ENCODE results near the gene CFAP299. TPM values are rescaled to one million over a fixed set of nuclear protein-coding genes. Genes with fewer than 3 reads are reported as not detected.

Gene CFAP299
- total RNA-seq, 4 donors from 2014 or later = 1.2 TPM; not detected in 3

DNA sequence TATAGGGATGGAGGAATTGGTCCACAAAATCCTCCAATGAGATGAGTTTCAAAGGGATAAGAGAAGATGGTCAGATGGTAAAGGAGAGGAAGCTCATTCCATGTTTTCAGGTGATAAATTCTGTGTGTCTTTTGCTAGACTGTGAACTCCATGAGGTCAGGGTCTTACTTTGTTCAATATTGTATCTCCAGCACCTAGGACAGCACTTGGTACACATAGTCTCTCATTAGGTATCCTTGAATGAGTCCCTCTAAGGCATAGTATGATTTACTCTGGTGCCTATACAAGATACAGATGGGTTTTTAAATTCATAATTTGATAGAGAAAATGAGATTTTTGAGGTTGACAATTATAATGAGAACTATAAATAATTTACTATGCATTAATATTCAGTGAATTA, 510.7 kb downstream of the CFAP299 start:
- no peak for TF ChIP-seq POLR2A (IDR thresholded peaks at IDR 0.05)
- TF ChIP-seq CTCF (IDR thresholded peaks at IDR 0.05) = no peak
- Histone ChIP-seq H3K36me3 (no peaks in the 10 kb centered on the region), H3K27ac (no peak overlapping the region), H3K4me3 (no peak overlapping the region), H3K9me3 (no peaks in the 10 kb centered on the region), H3K27me3 (no peaks in the 10 kb centered on the region), H3K4me1 (no peaks in the 10 kb centered on the region)
- intact Hi-C loops (cut with DNase I; ENCODE audit: low total_unique reads) = no loop called here
- no peak for DNase-seq

DNA sequence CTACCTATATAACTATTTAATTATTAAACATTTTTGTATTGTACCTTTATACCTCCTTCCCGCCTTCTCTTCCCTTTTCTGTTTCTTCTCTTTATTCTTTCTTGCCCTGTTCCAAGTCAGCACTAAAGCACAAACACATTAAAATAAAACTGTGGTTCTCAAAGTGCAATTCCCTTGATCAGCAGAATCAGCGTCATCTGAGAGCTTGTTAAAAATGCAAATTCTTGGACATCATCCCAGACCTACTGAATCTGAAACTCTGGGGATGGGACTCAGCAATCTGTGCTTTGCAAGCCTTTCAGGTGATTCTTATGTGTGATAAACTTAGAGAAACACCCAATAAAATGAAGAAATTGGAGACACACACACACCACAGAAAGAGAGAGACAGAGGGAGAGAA, 516.5 kb downstream of the CFAP299 start:
- no peak overlapping the region for H3K4me3 ChIP-seq
- no peaks in the 10 kb centered on the region for H3K36me3 ChIP-seq
- no peak for TF ChIP-seq POLR2A (IDR thresholded peaks at IDR 0.05)
- TF ChIP-seq CTCF (IDR thresholded peaks at IDR 0.05) = no peak
- no peak overlapping the region for H3K27ac ChIP-seq
- DNase-seq = no peak
- no peaks in the 10 kb centered on the region for H3K27me3 ChIP-seq
- intact Hi-C loops (cut with DNase I; ENCODE audit: low total_unique reads) = no loop called here
- no peaks in the 10 kb centered on the region for H3K9me3 ChIP-seq
- H3K4me1 ChIP-seq = no peaks in the 10 kb centered on the region

DNA sequence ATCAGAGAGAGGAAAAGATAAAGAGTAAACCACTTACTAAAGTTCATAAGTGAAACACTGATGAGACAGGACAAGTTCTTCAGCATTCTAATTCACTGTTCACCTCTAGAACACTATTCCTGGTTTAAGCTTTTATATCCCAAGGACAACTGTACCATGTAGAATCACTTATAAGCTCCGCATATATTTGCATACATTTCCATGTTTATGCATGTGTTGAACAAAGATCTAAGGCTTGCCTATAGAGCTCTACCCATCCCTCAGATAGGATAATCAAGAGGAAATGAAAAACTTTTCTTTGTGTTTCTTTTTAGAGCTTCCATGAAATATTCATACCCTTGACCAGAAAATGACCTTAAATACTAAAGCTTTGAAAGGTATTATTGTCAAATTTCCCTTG, 538.0 kb downstream of the CFAP299 start:
- no peak overlapping the region for H3K4me3 ChIP-seq
- H3K9me3 ChIP-seq = no peaks in the 10 kb centered on the region
- intact Hi-C loops (cut with DNase I; ENCODE audit: low total_unique reads) = no loop called here
- no peak overlapping the region for H3K27ac ChIP-seq
- TF ChIP-seq CTCF (IDR thresholded peaks at IDR 0.05) = no peak
- no peak for TF ChIP-seq POLR2A (IDR thresholded peaks at IDR 0.05)
- no peak for DNase-seq
- no peaks in the 10 kb centered on the region for H3K36me3 ChIP-seq
- H3K27me3 ChIP-seq = no peaks in the 10 kb centered on the region
- H3K4me1 ChIP-seq = no peaks in the 10 kb centered on the region

- no peaks in the 10 kb centered on the region for H3K27me3 ChIP-seq
- TF ChIP-seq POLR2A (IDR thresholded peaks at IDR 0.05) (no peak), CTCF (IDR thresholded peaks at IDR 0.05) (no peak)
- no peak overlapping the region for H3K4me3 ChIP-seq
- no peaks in the 10 kb centered on the region for H3K9me3 ChIP-seq
- no peaks in the 10 kb centered on the region for H3K36me3 ChIP-seq
- intact Hi-C loops (cut with DNase I; ENCODE audit: low total_unique reads) = no loop called here
- H3K27ac ChIP-seq = no peak overlapping the region
- no peak for DNase-seq
- no peaks in the 10 kb centered on the region for H3K4me1 ChIP-seq
These were observed 539.4 kb downstream of the CFAP299 start for GRCh38 chr4:80874979-80875378.

- intact Hi-C loops (cut with DNase I; ENCODE audit: low total_unique reads) = no loop called here
- Histone ChIP-seq H3K9me3 (no peaks in the 10 kb centered on the region), H3K27ac (no peak overlapping the region), H3K4me3 (no peak overlapping the region), H3K36me3 (no peaks in the 10 kb centered on the region), H3K27me3 (no peaks in the 10 kb centered on the region), H3K4me1 (no peaks in the 10 kb centered on the region)
- DNase-seq = no peak
- TF ChIP-seq POLR2A (IDR thresholded peaks at IDR 0.05) (no peak), CTCF (IDR thresholded peaks at IDR 0.05) (no peak)
These were observed 540.1 kb downstream of the CFAP299 start for GRCh38 chr4:80875642-80876041.
